ENCODE data around the gene RUFY4. TPM values are rescaled to one million over a fixed set of nuclear protein-coding genes. Genes with fewer than 3 reads are reported as not detected.

RUFY4 gene
- total and polyA plus RNA-seq, 9 of the 15 experiments (the other 6 are each of a cell fraction or from before 2014, with no cell fraction given) = not detected

- TF ChIP-seq E4F1 (CRISPR knock-in tag; IDR thresholded peaks at IDR 0.05; ENCODE audit: borderline replicate concordance) (no peak), ILK (tag; IDR thresholded peaks at IDR 0.05; ENCODE audit: borderline replicate concordance, low read depth) (no peak)
- TF ChIP-seq, protein P1, sequence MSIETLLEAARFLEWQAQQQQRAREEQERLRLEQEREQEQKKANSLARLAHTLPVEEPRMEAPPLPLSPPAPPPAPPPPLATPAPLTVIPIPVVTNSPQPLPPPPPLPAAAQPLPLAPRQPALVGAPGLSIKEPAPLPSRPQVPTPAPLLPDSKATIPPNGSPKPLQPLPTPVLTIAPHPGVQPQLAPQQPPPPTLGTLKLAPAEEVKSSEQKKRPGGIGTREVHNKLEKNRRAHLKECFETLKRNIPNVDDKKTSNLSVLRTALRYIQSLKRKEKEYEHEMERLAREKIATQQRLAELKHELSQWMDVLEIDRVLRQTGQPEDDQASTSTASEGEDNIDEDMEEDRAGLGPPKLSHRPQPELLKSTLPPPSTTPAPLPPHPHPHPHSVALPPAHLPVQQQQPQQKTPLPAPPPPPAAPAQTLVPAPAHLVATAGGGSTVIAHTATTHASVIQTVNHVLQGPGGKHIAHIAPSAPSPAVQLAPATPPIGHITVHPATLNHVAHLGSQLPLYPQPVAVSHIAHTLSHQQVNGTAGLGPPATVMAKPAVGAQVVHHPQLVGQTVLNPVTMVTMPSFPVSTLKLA (conservative IDR thresholded peaks at IDR 0.05) = no peak
Observed at GRCh38 chr2:218031261-218031660, 37.8 kb upstream of the RUFY4 start (continued).

- intact Hi-C loops (cut with micrococcal nuclease) = loop anchor here (5.0 kb wide), 1 partner anchor 35 kb away; no protein-coding TSS in a partner anchor
- no peak for TF ChIP-seq PBX2 (CRISPR knock-in tag; IDR thresholded peaks at IDR 0.05; ENCODE audit: low read depth)
- TF ChIP-seq PBX2 (tag; conservative IDR thresholded peaks at IDR 0.05; ENCODE audit: low read depth) = no peak
- no peak for TF ChIP-seq ZNF140 (CRISPR knock-in tag; IDR thresholded peaks at IDR 0.05)
- TF ChIP-seq PRPF4 (IDR thresholded peaks at IDR 0.05; ENCODE audit: insufficient read depth, low read depth, low read length, poor library complexity, severe bottlenecking) = no peak
- TF ChIP-seq ZNF79 (CRISPR knock-in tag; IDR thresholded peaks at IDR 0.05; ENCODE audit: low read depth) = no peak
- TF ChIP-seq ERF (CRISPR knock-in tag; IDR thresholded peaks at IDR 0.05) = no peak
- TF ChIP-seq, protein P2, sequence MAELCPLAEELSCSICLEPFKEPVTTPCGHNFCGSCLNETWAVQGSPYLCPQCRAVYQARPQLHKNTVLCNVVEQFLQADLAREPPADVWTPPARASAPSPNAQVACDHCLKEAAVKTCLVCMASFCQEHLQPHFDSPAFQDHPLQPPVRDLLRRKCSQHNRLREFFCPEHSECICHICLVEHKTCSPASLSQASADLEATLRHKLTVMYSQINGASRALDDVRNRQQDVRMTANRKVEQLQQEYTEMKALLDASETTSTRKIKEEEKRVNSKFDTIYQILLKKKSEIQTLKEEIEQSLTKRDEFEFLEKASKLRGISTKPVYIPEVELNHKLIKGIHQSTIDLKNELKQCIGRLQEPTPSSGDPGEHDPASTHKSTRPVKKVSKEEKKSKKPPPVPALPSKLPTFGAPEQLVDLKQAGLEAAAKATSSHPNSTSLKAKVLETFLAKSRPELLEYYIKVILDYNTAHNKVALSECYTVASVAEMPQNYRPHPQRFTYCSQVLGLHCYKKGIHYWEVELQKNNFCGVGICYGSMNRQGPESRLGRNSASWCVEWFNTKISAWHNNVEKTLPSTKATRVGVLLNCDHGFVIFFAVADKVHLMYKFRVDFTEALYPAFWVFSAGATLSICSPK (IDR thresholded peaks at IDR 0.05; ENCODE audit: borderline replicate concordance) = no peak
Observed at GRCh38 chr2:218031771-218032257, 37.2 kb upstream of the RUFY4 start.

More at GRCh38 chr2:218031771-218032257, 37.2 kb upstream of the RUFY4 start:
- ChIA-PET CTCF (ENCODE audit: low intra/inter-chr PET ratio) (no interaction called here), POLR2A (no interaction called here)
- BruUV-seq (replicated peaks) = no TSS peak
- FAIRE-seq (no peak), ATAC-seq (no peak), DNase-seq (ENCODE audit: extremely low read depth in 1 of 4, low spot score in 3 of 4) (no peak)
- H2AFZ ChIP-seq (ENCODE audit: low read depth, low read length) = no peak overlapping the region
- WGBS (ENCODE audit: insufficient coverage, low coverage, missing lambda C conversion rate) = 0% methylated on average over 2 of the region's 7 CpGs
- no peak overlapping the region for H3K9ac ChIP-seq (ENCODE audit: insufficient read depth in 1 of 2, low read depth in 2 of 2, low read length in 2 of 2)
- peaks cover 0 to 30% of the 10 kb centered on the region in 2 experiments; a peak in 1 of 5 replicates for H3K27me3 ChIP-seq (ENCODE audit: control insufficient read depth in 2 of 2, insufficient read depth in 2 of 2, low read length in 2 of 2)
- H3K9me3 ChIP-seq (replicated peaks; ENCODE audit: control insufficient read depth, insufficient read depth, low read depth, low read length) = no peaks in the 10 kb centered on the region
- no peaks in the 10 kb centered on the region for H3K79me2 ChIP-seq (ENCODE audit: control insufficient read depth, insufficient read depth, low read length)
- no peaks in the 10 kb centered on the region for H4K20me1 ChIP-seq (replicated peaks; ENCODE audit: control insufficient read depth, insufficient read depth, low read length)
- no peak overlapping the region for H3K27ac ChIP-seq (ENCODE audit: extremely low read depth, low read depth, low read length)
- in situ Hi-C loops (cut with MboI) = no loop called here
- no peak overlapping the region for H3K4me3 ChIP-seq
- H3K4me2 ChIP-seq (ENCODE audit: insufficient read depth, low read length) = no peak overlapping the region
- H3K36me3 ChIP-seq (ENCODE audit: control insufficient read depth, insufficient read depth, low read length) = no peaks in the 10 kb centered on the region
- no peaks in the 10 kb centered on the region for H3K9me1 ChIP-seq (ENCODE audit: control insufficient read depth, insufficient read depth, low read length)
- peaks cover 0 to 4% of the 10 kb centered on the region in 2 experiments; a peak in 1 of 5 replicates for H3K4me1 ChIP-seq (replicated peaks in 1 of 2; ENCODE audit: control insufficient read depth in 2 of 2, insufficient read depth in 2 of 2, low read length in 2 of 2)

All from K562 (cell line).